Measurements from ENCODE around the gene KLHL36. TPM values are rescaled to one million over a fixed set of nuclear protein-coding genes. Genes with fewer than 3 reads are reported as not detected.

The KLHL36 gene
- polyA plus RNA-seq, 1 of the 3 experiments (the other 2 are of a cell fraction): 39.8 TPM

DNA sequence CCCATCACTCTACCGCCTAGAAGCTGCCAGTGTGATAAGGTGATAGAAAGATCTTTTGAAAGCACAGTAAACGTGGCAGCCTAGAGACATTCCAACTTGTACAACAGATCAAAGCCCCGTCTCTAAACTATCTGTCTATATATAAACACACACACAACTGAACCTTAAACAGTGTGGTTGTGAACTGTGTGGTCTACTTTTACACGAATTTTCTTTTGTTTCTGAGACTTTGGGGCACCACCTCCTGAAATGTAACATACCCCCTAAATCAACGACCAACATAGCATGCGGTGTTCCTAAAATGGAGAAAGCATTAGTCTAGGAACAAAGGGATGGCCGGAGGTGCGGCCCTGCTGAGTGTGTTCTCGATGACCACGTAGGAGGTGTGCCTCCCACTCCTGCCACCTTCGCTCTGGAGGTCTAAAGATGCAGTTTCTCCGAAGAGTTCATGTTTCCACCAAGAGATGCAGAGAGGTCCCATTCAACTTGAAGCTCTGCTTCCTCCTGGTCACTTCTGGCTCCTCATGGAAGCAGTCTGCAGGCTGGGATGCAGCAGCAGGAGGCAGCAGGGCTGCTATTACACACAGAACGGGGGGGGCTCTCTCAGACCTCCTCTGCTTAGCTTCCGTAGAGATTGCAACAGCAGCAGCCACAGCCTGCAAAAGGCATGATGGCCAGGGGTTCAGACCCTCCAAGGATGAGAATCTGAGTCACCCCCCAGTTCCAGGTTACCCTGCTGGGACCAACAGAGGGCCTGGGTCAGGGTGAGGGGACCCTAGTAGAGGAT, 28.9 kb downstream of the KLHL36 start:
- no peak overlapping the region for H3K4me2 ChIP-seq
- H3K9me3 ChIP-seq: no peaks in the 10 kb centered on the region
- no peak overlapping the region for H3K4me3 ChIP-seq (ENCODE audit: low read depth in 2 of 2, low read length in 1 of 2)
- H3K36me3 ChIP-seq (replicated peaks in 1 of 2; ENCODE audit: control insufficient read depth in 1 of 2, insufficient read depth in 2 of 2, low read length in 1 of 2): no peaks in the 10 kb centered on the region
- DNase-seq: no peak
- no peaks in the 10 kb centered on the region for H3K9me2 ChIP-seq
- ChIA-PET CTCF (interaction anchor here (0.6 to 2.0 kb wide), 6 partner anchors 9 to 63 kb away, joined by 3 to 5 read pairs (median 3); no protein-coding TSS in a partner anchor), POLR2A (no interaction called here)
- H3K79me2 ChIP-seq (ENCODE audit: insufficient read depth): no peaks in the 10 kb centered on the region
- H3K27ac ChIP-seq (ENCODE audit: low read depth in 2 of 2, low read length in 1 of 2): no peak overlapping the region
- H3K4me1 ChIP-seq (ENCODE audit: control insufficient read depth in 1 of 2, insufficient read depth in 2 of 2, low read depth in 1 of 2, low read length in 1 of 2): no peaks in the 10 kb centered on the region
- no peaks in the 10 kb centered on the region for H3K27me3 ChIP-seq (ENCODE audit: insufficient read depth)
- no peaks in the 10 kb centered on the region for H4K20me1 ChIP-seq (ENCODE audit: insufficient read depth)
- H2AFZ ChIP-seq (ENCODE audit: low read depth): no peak overlapping the region
- WGBS (ENCODE audit: low lambda C conversion rate): 88% methylated on average over 13 of the region's 14 CpGs
- no peak overlapping the region for H3K9ac ChIP-seq
- TF ChIP-seq RCOR1 (IDR thresholded peaks at IDR 0.05; ENCODE audit: low read length) (no peak), MXI1 (IDR thresholded peaks at IDR 0.05; ENCODE audit: low read depth, low read length) (no peak), TAF1 (IDR thresholded peaks at IDR 0.05; ENCODE audit: borderline replicate concordance, low read depth, low read length) (no peak), SMC3 (IDR thresholded peaks at IDR 0.05; ENCODE audit: low read depth, low read length) (no peak), FOXM1 (IDR thresholded peaks at IDR 0.05; ENCODE audit: low read depth) (no peak), TCF12 (IDR thresholded peaks at IDR 0.05) (no peak), ZBTB33 (IDR thresholded peaks at IDR 0.05; ENCODE audit: borderline replicate concordance, low read depth) (no peak), NRF1 (IDR thresholded peaks at IDR 0.05; ENCODE audit: low read depth, low read length) (no peak), EZH2phosphoT487 (IDR thresholded peaks at IDR 0.05; ENCODE audit: borderline replicate concordance, low read depth) (no peak), GATA2 (CRISPR knock-in tag; IDR thresholded peaks at IDR 0.05) (no peak), NFIC (IDR thresholded peaks at IDR 0.05; ENCODE audit: borderline replicate concordance) (no peak), EP300 (IDR thresholded peaks at IDR 0.05; ENCODE audit: borderline replicate concordance in 1 of 2, low read depth in 1 of 2, low read length in 1 of 2) (no peak), POLR2AphosphoS5 (IDR thresholded peaks at IDR 0.05; ENCODE audit: low read depth, low read length) (no peak), ELF1 (IDR thresholded peaks at IDR 0.05) (no peak), YY1 (IDR thresholded peaks at IDR 0.05; ENCODE audit: low read depth) (no peak)
- TF ChIP-seq, protein P1, sequence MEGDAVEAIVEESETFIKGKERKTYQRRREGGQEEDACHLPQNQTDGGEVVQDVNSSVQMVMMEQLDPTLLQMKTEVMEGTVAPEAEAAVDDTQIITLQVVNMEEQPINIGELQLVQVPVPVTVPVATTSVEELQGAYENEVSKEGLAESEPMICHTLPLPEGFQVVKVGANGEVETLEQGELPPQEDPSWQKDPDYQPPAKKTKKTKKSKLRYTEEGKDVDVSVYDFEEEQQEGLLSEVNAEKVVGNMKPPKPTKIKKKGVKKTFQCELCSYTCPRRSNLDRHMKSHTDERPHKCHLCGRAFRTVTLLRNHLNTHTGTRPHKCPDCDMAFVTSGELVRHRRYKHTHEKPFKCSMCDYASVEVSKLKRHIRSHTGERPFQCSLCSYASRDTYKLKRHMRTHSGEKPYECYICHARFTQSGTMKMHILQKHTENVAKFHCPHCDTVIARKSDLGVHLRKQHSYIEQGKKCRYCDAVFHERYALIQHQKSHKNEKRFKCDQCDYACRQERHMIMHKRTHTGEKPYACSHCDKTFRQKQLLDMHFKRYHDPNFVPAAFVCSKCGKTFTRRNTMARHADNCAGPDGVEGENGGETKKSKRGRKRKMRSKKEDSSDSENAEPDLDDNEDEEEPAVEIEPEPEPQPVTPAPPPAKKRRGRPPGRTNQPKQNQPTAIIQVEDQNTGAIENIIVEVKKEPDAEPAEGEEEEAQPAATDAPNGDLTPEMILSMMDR (IDR thresholded peaks at IDR 0.05): no peak
- TF ChIP-seq, protein P2, sequence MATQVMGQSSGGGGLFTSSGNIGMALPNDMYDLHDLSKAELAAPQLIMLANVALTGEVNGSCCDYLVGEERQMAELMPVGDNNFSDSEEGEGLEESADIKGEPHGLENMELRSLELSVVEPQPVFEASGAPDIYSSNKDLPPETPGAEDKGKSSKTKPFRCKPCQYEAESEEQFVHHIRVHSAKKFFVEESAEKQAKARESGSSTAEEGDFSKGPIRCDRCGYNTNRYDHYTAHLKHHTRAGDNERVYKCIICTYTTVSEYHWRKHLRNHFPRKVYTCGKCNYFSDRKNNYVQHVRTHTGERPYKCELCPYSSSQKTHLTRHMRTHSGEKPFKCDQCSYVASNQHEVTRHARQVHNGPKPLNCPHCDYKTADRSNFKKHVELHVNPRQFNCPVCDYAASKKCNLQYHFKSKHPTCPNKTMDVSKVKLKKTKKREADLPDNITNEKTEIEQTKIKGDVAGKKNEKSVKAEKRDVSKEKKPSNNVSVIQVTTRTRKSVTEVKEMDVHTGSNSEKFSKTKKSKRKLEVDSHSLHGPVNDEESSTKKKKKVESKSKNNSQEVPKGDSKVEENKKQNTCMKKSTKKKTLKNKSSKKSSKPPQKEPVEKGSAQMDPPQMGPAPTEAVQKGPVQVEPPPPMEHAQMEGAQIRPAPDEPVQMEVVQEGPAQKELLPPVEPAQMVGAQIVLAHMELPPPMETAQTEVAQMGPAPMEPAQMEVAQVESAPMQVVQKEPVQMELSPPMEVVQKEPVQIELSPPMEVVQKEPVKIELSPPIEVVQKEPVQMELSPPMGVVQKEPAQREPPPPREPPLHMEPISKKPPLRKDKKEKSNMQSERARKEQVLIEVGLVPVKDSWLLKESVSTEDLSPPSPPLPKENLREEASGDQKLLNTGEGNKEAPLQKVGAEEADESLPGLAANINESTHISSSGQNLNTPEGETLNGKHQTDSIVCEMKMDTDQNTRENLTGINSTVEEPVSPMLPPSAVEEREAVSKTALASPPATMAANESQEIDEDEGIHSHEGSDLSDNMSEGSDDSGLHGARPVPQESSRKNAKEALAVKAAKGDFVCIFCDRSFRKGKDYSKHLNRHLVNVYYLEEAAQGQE (IDR thresholded peaks at IDR 0.05; ENCODE audit: low read depth, low read length): no peak
- TF ChIP-seq, protein P3, sequence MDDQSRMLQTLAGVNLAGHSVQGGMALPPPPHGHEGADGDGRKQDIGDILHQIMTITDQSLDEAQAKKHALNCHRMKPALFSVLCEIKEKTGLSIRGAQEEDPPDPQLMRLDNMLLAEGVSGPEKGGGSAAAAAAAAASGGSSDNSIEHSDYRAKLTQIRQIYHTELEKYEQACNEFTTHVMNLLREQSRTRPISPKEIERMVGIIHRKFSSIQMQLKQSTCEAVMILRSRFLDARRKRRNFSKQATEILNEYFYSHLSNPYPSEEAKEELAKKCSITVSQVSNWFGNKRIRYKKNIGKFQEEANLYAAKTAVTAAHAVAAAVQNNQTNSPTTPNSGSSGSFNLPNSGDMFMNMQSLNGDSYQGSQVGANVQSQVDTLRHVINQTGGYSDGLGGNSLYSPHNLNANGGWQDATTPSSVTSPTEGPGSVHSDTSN (IDR thresholded peaks at IDR 0.05): no peak
- TF ChIP-seq, protein P4, sequence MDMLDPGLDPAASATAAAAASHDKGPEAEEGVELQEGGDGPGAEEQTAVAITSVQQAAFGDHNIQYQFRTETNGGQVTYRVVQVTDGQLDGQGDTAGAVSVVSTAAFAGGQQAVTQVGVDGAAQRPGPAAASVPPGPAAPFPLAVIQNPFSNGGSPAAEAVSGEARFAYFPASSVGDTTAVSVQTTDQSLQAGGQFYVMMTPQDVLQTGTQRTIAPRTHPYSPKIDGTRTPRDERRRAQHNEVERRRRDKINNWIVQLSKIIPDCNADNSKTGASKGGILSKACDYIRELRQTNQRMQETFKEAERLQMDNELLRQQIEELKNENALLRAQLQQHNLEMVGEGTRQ (IDR thresholded peaks at IDR 0.05; ENCODE audit: borderline replicate concordance, low read depth, low read length): no peak
- no peaks in the 10 kb centered on the region for H3F3A ChIP-seq (replicated peaks; ENCODE audit: insufficient read depth)

All from SK-N-SH (cell line).